Measurements from ENCODE around the gene CTBP1.
A peak's percentile ranks its signal among the peaks of the same experiment; 100 is the strongest.
"Not testable (repeated sequence)": the region's sequence is repeated elsewhere in the genome, so short reads cannot be mapped to it uniquely, and the experiment has no call there.

CTBP1 gene

DNA sequence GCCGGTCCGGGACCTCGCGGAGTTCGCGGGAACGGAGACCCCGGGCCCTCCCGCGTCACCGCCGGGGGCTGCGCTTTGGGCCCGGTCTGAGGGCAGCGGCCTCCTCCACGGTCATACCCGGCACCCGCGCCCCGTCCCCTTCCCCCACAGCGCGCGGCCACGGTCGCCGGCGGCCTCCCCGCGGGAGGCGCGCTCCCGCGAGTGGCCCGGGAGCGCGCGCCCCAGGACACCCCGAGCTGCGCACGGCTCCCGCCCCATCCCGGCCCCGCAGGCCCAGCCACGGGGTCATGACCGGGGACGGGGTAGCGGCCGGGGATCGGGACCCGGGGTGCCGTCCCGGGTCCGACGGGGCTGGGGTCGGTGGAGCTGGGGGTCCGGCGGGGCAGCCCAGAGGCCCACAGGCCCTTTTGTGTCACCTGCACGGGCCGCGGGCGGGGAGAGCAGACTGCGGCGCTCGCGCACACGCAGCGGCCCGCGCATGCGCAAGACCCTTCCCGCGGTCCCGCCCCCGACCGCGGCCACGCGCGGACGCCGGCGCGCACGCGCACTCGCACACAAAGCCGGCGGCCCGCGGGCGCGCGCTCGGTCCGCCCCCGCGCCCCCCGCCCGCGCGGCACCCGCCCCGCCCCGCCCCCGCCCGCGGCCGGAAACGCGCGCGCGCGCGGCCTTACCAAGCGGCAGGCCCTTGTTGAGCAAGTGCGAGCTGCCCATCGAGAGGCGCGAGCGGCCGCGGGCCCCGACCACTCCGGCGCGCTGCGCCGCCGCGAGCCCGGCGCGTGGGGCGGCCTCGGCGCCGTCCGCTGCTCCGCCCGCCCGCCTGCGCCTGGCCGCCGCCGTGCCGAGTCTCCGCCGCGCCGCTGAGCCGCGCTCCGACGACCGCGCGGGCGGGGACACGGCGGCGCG is at the start of gene CTBP1:
TSS of gene CTBP1 (minus strand) at position 886 of the 903 bp plus-strand sequence. CDS start 7,799 bp downstream, outside the sequence.
- peak; percentile 80 for DNase-seq

DNA sequence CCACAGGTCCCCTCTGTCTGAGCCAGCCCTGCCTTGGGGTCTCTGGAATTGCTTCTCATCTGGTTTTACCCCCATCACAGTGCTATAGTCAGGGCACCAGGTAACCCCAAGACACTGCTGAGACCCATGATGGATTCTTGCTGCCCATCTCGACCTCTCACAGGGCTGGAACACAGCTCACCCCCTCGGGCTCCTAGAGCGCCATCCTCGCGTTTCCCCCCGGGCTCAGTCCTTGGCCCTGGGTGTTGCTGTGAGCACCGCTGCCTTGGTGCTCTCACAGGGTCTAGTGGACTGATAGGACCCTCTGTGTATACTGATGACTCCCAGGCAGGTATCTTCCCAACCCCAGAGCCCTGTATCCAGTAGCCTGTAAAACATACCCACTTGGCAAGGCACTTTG is 49.5 kb upstream of the CTBP1 start:
- no peak for DNase-seq

DNA sequence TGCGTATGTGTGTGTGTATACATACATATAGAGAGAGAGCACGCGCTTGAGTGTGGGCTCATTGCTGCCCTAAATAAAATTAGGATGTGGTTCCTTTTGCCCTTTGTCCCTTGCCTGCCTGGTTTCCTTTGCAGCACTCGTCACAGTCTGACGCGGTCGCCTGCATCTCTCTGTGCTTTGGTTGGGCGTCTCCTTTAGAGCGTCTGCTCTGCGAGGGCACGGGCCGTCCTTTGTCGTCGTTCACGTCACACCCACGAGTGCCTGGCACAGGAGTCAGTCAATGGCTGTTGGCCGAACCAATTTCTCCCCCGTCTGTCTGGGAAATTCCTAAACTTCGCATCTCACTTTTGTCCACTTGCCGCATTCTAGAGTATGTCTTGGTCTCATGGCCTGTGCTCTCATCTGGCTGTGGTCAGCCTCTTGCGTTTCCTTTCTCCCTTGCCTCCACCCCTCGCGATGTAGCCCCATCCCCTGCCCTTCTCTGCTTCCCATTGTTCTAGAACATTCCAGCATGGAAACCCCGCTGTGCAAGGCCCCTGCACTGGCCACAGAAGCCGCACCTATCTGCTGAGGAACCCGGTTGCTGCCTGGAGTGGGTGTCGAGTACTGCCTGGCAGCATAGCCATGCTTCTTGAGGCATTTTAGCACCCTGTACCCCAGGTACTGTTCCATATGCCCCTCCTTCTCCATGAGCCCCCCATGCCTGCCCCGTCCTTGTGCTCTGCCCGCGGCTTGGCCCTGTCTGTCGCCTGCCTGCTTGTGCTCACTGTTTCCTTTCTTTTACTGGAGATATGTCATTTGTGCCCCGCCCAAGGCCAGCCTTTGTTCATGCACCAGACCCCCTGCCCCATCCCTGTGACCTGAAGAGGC is 48.8 kb upstream of the CTBP1 start:
- DNase-seq, result no peak

- no peak for DNase-seq
Observed at GRCh38 chr4:1297023-1297395, 48.1 kb upstream of the CTBP1 start.

GRCh38 chr4:1296324-1297022 is 47.5 kb upstream of the CTBP1 start:
- DNase-seq, result no peak

- DNase-seq, result no peak
Observed at GRCh38 chr4:1295405-1296055, 46.6 kb upstream of the CTBP1 start.

DNA sequence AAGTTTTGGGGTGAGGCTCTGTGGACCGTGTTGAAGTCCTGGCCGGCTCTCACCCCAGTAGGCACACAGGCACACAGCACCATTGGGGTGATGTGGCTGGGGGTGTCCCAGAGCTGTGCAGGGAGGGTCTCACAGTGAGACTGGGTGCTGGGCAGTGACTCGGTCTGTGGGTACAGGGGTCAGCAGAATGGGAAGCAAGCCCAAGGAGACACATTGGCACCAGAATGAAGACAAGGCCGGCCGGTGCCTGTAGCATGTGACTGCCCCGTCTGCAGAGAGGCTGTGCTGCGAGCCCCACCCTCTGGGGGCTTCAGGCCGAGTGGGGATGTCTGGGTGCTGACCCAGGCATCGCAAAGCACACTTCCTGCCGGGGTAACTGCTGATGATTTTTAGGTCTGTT is 46.0 kb upstream of the CTBP1 start:
- DNase-seq, result no peak

GRCh38 chr4:1294424-1294823 is 45.5 kb upstream of the CTBP1 start:
- no peak for DNase-seq

DNA sequence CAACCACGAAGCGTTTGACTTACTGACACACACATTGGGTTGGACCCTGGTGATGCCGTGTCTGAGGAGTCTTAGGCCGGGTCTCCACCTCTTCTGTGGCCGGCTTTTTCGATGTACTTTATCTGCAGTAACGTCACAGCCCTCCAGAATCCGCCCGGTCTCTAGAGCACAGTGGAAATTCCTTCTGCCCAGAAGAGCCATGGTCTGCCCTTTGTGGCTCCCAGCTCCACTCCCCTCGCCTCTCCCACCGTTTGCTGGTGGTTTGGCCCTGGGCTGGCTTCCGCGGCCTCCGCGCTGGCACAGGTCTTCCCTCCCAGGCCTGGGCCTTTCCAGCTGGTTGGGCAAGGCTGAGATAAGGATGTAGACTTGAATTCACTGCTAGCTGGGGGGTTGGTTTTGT is 45.1 kb upstream of the CTBP1 start:
- DNase-seq, result no peak

GRCh38 chr4:1293531-1293941 is 44.6 kb upstream of the CTBP1 start:
- no peak for DNase-seq

GRCh38 chr4:1292703-1293011 is 43.7 kb upstream of the CTBP1 start:
- DNase-seq, result not testable (repeated sequence)

- no peak for DNase-seq
Observed at GRCh38 chr4:1291996-1292702, 43.2 kb upstream of the CTBP1 start.

DNA sequence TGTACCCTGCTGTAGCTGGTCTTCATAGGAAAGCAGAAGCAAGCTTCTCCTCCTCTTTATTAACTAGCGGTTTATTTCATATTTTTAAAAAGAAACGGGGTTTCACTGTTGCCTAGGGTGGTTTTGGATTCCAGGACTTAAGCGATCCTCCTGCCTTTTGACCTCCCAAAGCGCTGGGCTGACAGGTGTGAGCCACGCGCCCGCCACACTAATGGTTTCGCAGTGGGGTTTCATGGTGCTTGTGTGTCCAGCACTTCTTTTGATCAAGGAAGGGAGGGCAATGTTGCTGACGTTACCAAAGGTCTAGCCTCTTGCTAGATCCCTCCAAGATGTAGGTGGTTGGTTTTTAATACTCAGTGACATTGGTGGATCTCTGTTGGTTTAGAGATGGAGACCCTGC is 42.2 kb upstream of the CTBP1 start:
- DNase-seq, result no peak

DNA sequence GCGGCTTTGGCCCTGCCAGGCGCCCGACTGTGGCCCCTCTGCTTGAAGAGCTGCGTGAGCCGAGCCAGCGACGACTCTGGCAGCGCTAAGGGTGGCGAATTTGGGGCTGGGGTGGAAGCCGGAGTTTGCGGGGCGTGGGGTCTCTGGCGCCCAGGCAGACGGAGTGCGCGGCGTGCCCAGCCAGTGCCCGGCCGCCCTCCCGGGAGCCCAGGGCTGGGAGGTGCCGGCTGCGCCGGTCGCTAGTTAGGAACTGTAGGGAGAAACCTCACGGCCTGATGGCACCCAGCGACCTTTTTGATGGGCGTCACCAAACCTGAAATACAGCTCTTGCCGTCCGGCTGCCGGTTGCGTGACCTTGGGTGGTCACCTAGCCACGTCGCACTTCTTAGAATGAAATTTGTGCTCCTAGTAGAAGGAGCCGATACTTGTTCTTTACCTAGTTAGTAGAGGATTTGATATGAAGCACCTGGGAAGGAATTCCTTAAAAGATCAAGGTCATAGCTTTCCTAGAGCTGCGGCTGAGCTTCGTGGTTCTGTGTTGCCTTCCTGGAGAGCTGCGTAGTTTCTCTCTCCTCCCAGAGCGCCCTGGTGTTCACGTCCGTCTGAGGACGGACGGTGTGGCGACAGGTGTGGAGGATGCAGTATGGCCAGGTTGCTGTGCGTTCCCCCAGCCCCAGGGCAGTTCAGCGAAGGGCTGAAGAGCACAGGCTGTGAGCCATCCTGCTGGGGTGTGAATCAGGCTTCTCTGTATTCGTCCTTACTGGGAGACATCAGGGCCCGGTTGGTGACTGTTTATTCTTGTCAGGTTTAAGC is 41.4 kb upstream of the CTBP1 start:
- no peak for DNase-seq

GRCh38 chr4:1289207-1290164 is 40.6 kb upstream of the CTBP1 start, which contains the start of gene MAEA:
Gene MAEA, plus strand, starts transcription at chr4:1289891. Its CDS starts 23 bp downstream, at chr4:1289914.
- DNase-seq, result peak; percentile 95

DNA sequence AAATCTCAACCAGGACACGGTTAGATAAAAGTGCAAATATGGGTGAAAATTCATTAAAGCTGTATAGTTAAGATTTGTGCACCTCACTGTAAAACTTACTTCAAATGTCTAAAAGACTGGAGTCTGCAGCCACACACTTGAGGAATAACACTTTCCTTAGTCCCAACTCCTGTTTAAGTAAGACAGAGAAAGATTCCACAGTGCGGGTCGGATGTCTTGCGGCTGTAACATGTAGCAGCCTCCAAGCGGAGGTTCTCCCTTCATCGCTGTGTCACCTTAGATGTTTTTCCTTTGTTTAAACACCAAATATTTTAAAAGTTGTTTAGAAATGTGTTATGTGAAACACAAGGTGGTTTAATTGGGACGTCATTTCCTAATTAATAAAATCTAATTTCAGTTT is 39.9 kb upstream of the CTBP1 start:
- DNase-seq, result no peak

GRCh38 chr4:1285790-1286553 is 37.0 kb upstream of the CTBP1 start:
- DNase-seq, result no peak

- no peak for DNase-seq
Observed at GRCh38 chr4:1285151-1285789, 36.3 kb upstream of the CTBP1 start.

- no peak for DNase-seq
Observed at GRCh38 chr4:1283711-1284110, 34.8 kb upstream of the CTBP1 start.

All from activated CD4-positive, alpha-beta T cell treated with anti-CD3 and anti-CD28 coated beads for 1 hour (primary cell).